Upper lobe of left lung (tissue), 6 donors: Measurements from ENCODE around the gene ASB2. TPM values are rescaled to one million over a fixed set of nuclear protein-coding genes. Genes with fewer than 3 reads are reported as not detected.

ENCODE experiments used
- ATAC-seq, 2 donors: fragments of 200-7000 bp; cut with Tn5 transposase; one replicate each; pipeline ENCODE4 v1.9.1; 2022; ENCODE audit warnings: mild to moderate bottlenecking in 2 of 2, moderate library complexity in 2 of 2; ENCODE audit not compliant: low FRiP score in 2 of 2
- DNase-seq, 2 donors: peaks; one replicate each; pipeline ENCODE4 v3.0.0-alpha.2; 2019 to 2020
- H3K27ac ChIP-seq, 4 donors: fragments of 200-600 bp; sonication (generic); one replicate each; pipeline ENCODE4 v1.5.1; 2016 to 2019
- H3K27me3 ChIP-seq, 4 donors: fragments of 200-600 bp; sonication (generic); one replicate each; pipeline ENCODE4 v1.5.1; 2017 to 2019
- H3K36me3 ChIP-seq, 4 donors: fragments of 200-600 bp; sonication (generic); one replicate each; pipeline ENCODE4 v1.5.1; 2016 to 2019
- H3K4me1 ChIP-seq, 4 donors: fragments of 200-600 bp; sonication (generic); one replicate each; pipeline ENCODE4 v1.5.1; 2018 to 2019
- H3K4me3 ChIP-seq, 4 donors: fragments of 200-600 bp; sonication (generic); one replicate each; pipeline ENCODE4 v1.5.1; 2017 to 2019; ENCODE audit warnings: mild to moderate bottlenecking in 2 of 4, moderate library complexity in 1 of 4
- H3K9me3 ChIP-seq, 4 donors: fragments of 200-600 bp; sonication (generic); one replicate each; pipeline ENCODE4 v1.5.1; 2018 to 2019
- CTCF ChIP-seq, 6 experiments: fragments of 450-650 bp in 4 of 6; fragments of 200-600 bp in 2 of 6; sonication (generic) in 2 of 6; IDR thresholded peaks; one replicate each; pipeline ENCODE4 v1.5.1; 2016 to 2019; ENCODE audit warnings: antibody characterized with exemption in 6 of 6
- EP300 ChIP-seq, 4 donors: sonication (generic); formaldehyde crosslinking; IDR thresholded peaks; one replicate each; pipeline ENCODE4 v1.5.1; 2017; ENCODE audit warnings: antibody characterized with exemption in 4 of 4, control low read depth in 2 of 4
- POLR2A ChIP-seq, 4 donors: fragments of 450-650 bp; IDR thresholded peaks; one replicate each; pipeline ENCODE4 v1.5.1; 2016 to 2017; ENCODE audit warnings: antibody characterized with exemption in 4 of 4, mild to moderate bottlenecking in 2 of 4
- POLR2AphosphoS5 ChIP-seq, 2 donors: sonication (generic); formaldehyde crosslinking; IDR thresholded peaks; one replicate each; pipeline ENCODE4 v1.5.1; 2017; ENCODE audit warnings: antibody characterized with exemption in 2 of 2
- WGBS, 2 donors: methylation state at CpG; one replicate each; pipeline ENCODE4 v1.1.5; 2017 to 2018; 5-methylcytosine and 5-hydroxymethylcytosine counted together
- total RNA-seq, 6 donors: library from RNA; depleted of rRNA in 4 of 6; stranded (reverse); fragments of >200 nt in 4 of 6; gene quantifications; one replicate each; pipeline versions ENCODE4 v1.1.0 to v1.2.1, GENCODE V29; 2016 to 2021
- donor health status: DM: no; HTN: no; CAD: no; lungs with moderate emphysema.
- donor health status: DM: no; HTN: yes; CAD: no; lungs with severe emphysema.

The ASB2 gene
- total RNA-seq, 6 donors from 2014 or later = 0.76 to 2.2 (median 1.9) TPM; not detected in 1

GRCh38 chr14:93967637-93968250 lies 8.6 kb downstream of the ASB2 start:
- H3K36me3 ChIP-seq = no peaks in the 10 kb centered on the region
- WGBS, 2 donors = 59 to 66% methylated on average over 10 of the region's 10 CpGs
- H3K4me1 ChIP-seq = peaks cover 6 to 22% (median 11%) of the 10 kb centered on the region in 4 donors
- TF ChIP-seq POLR2A (IDR thresholded peaks at IDR 0.05) (no peak), CTCF (IDR thresholded peaks at IDR 0.05) (no peak), EP300 (IDR thresholded peaks at IDR 0.05) (no peak), POLR2AphosphoS5 (IDR thresholded peaks at IDR 0.05) (no peak)
- H3K4me3 ChIP-seq = no peak overlapping the region
- no peaks in the 10 kb centered on the region for H3K27me3 ChIP-seq
- DNase-seq (no peak), ATAC-seq (no peak)
- H3K27ac ChIP-seq = no peak overlapping the region
- no peaks in the 10 kb centered on the region for H3K9me3 ChIP-seq

GRCh38 chr14:93965946-93966474 lies 10.4 kb downstream of the ASB2 start:
- H3K9me3 ChIP-seq = no peaks in the 10 kb centered on the region
- peaks cover 3 to 20% (median 9%) of the 10 kb centered on the region in 4 donors for H3K4me1 ChIP-seq
- no peak overlapping the region for H3K4me3 ChIP-seq
- peak overlapping the region in 1 of 4 donors; percentile 5 for H3K27ac ChIP-seq
- 88 to 100% methylated on average over 3 of the region's 3 CpGs for WGBS, 2 donors
- no peaks in the 10 kb centered on the region for H3K27me3 ChIP-seq
- TF ChIP-seq CTCF (IDR thresholded peaks at IDR 0.05) (no peak), POLR2A (IDR thresholded peaks at IDR 0.05) (no peak), POLR2AphosphoS5 (IDR thresholded peaks at IDR 0.05) (no peak), EP300 (IDR thresholded peaks at IDR 0.05) (no peak)
- ATAC-seq (no peak), DNase-seq (no peak)
- no peaks in the 10 kb centered on the region for H3K36me3 ChIP-seq

GRCh38 chr14:93965287-93965821 lies 11.0 kb downstream of the ASB2 start:
- Histone ChIP-seq H3K4me3 (no peak overlapping the region), H3K4me1 (peaks cover 0 to 16% (median 5%) of the 10 kb centered on the region in 4 donors), H3K27me3 (no peaks in the 10 kb centered on the region), H3K27ac (peak overlapping the region in 1 of 4 donors; percentile 5), H3K36me3 (no peaks in the 10 kb centered on the region), H3K9me3 (no peaks in the 10 kb centered on the region)
- TF ChIP-seq POLR2A (IDR thresholded peaks at IDR 0.05) (no peak), EP300 (IDR thresholded peaks at IDR 0.05) (no peak), CTCF (IDR thresholded peaks at IDR 0.05) (no peak), POLR2AphosphoS5 (IDR thresholded peaks at IDR 0.05) (no peak)
- 66 to 76% methylated on average over 3 of the region's 3 CpGs for WGBS, 2 donors
- DNase-seq = no peak
- no peak for ATAC-seq

- Histone ChIP-seq H3K36me3 (no peaks in the 10 kb centered on the region), H3K4me3 (no peak overlapping the region), H3K27me3 (no peaks in the 10 kb centered on the region), H3K9me3 (no peaks in the 10 kb centered on the region), H3K4me1 (peaks cover 0 to 21% (median 4%) of the 10 kb centered on the region in 4 donors), H3K27ac (no peak overlapping the region)
- TF ChIP-seq POLR2AphosphoS5 (IDR thresholded peaks at IDR 0.05) (no peak), CTCF (IDR thresholded peaks at IDR 0.05) (no peak), POLR2A (IDR thresholded peaks at IDR 0.05) (no peak), EP300 (IDR thresholded peaks at IDR 0.05) (no peak)
- DNase-seq (no peak), ATAC-seq (no peak)
- WGBS, 2 donors = 93 to 94% methylated on average over 3 of the region's 3 CpGs
Observed at GRCh38 chr14:93964820-93965286, 11.5 kb downstream of the ASB2 start.
